C4-2B (cell line): ENCODE results near the gene BACH1.
A peak's percentile ranks its signal among the peaks of the same experiment; 100 is the strongest.

Experiments
- H3K27ac ChIP-seq: fragments of 450-650 bp; 2 replicates; pipeline ENCODE4 v1.5.1; 2017
- CTCF ChIP-seq: fragments of 450-650 bp; conservative IDR thresholded peaks from 2 replicates; pipeline ENCODE4 v1.5.1; 2017; ENCODE audit warnings: mild to moderate bottlenecking
- ZFX ChIP-seq: fragments of 450-650 bp; IDR thresholded peaks from 2 replicates; pipeline ENCODE4 v1.6.1; 2017

BACH1 gene

GRCh38 chr21:29359718-29360117 lies 61.0 kb downstream of the BACH1 start:
- H3K27ac ChIP-seq = no peak overlapping the region
- no peak for TF ChIP-seq CTCF
- TF ChIP-seq ZFX = no peak

- H3K27ac ChIP-seq = no peak overlapping the region
- TF ChIP-seq CTCF = peak; percentile 29
- no peak for TF ChIP-seq ZFX
Measured at GRCh38 chr21:29360799-29361765, 62.4 kb downstream of the BACH1 start.

- no peak for TF ChIP-seq CTCF
- no peak for TF ChIP-seq ZFX
- H3K27ac ChIP-seq = no peak overlapping the region
Measured at GRCh38 chr21:29362758-29363157, 64.0 kb downstream of the BACH1 start.

GRCh38 chr21:29365661-29366265 lies 67.0 kb downstream of the BACH1 start:
- H3K27ac ChIP-seq = no peak overlapping the region
- TF ChIP-seq ZFX (no peak), CTCF (no peak)

- TF ChIP-seq ZFX = no peak
- TF ChIP-seq CTCF = no peak
- H3K27ac ChIP-seq = no peak overlapping the region
Measured at GRCh38 chr21:29366532-29366931, 67.8 kb downstream of the BACH1 start.

GRCh38 chr21:29367335-29367734 lies 68.6 kb downstream of the BACH1 start:
- H3K27ac ChIP-seq = no peak overlapping the region
- TF ChIP-seq ZFX (no peak), CTCF (no peak)

GRCh38 chr21:29368906-29369305 lies 70.2 kb downstream of the BACH1 start:
- TF ChIP-seq ZFX = no peak
- TF ChIP-seq CTCF = no peak
- H3K27ac ChIP-seq = no peak overlapping the region
